Panc1 (cell line): Measurements from ENCODE around the gene PDE4A. TPM values are rescaled to one million over a fixed set of nuclear protein-coding genes. Genes with fewer than 3 reads are reported as not detected.

ENCODE experiments used
- ATAC-seq: fragments of 200-7000 bp; cut with Tn5 transposase; 2 replicates; pipeline ENCODE4 v1.9.1; 2020; ENCODE audit warnings: mild to moderate bottlenecking, moderate library complexity
- BruUV-seq: library from RNA; stranded (reverse); fragments of 400-500 nt; replicated peaks from 2 replicates; lab custom pipeline; 2021; lab: Mats Ljungman, UMichigan
- CTCF ChIA-PET: fragments of 300-600 bp; sonication (Branson Sonifier 250); formaldehyde crosslinking; loops from one replicate; lab custom pipeline; 2022; ENCODE audit warnings: antibody characterized with exemption; lab: Charles Lee
- POLR2A ChIA-PET: fragments of 300-600 bp; sonication (Branson Sonifier 250); formaldehyde crosslinking; loops from one replicate; lab custom pipeline; 2022; ENCODE audit warnings: antibody characterized with exemption; lab: Charles Lee
- DNase-seq: peaks from one replicate; pipeline ENCODE4 v3.0.0-alpha.2; 2010; ENCODE audit warnings: low read depth, low spot score
- H3K27ac ChIP-seq: 2 replicates; pipeline ENCODE4 v1.5.1; 2011; ENCODE audit warnings: mild to moderate bottlenecking, low read length, inconsistent platforms
- H3K27me3 ChIP-seq: fragments of 200-500 bp; sonication (Bioruptor generic); 2 replicates; pipeline ENCODE4 v1.6.0; 2014; ENCODE audit warnings: low read length, inconsistent platforms; ENCODE audit not compliant: control insufficient read depth, insufficient read depth
- H3K36me3 ChIP-seq: fragments of 200-500 bp; sonication (Bioruptor generic); 2 replicates; pipeline ENCODE4 v1.5.1; 2014; ENCODE audit warnings: inconsistent platforms, mild to moderate bottlenecking, low read length, moderate library complexity; ENCODE audit not compliant: control insufficient read depth, insufficient read depth
- H3K4me1 ChIP-seq: 2 replicates; pipeline ENCODE4 v1.5.1; 2011; ENCODE audit warnings: inconsistent platforms, mild to moderate bottlenecking, low read length, moderate library complexity; ENCODE audit not compliant: control insufficient read depth, insufficient read depth
- H3K4me3 ChIP-seq, 2 experiments: 2 replicates each; pipeline ENCODE4 v1.5.1; 2011 to 2012; ENCODE audit warnings: low read depth in 2 of 2, low read length in 2 of 2, mild to moderate bottlenecking in 2 of 2, inconsistent platforms in 1 of 2, moderate library complexity in 1 of 2
- H3K9me3 ChIP-seq: fragments of 200-500 bp; sonication (Bioruptor generic); 2 replicates; pipeline ENCODE4 v1.5.1; 2014; ENCODE audit warnings: low read depth, mild to moderate bottlenecking, inconsistent platforms, low read length, moderate library complexity; ENCODE audit not compliant: control insufficient read depth, insufficient read depth
- CTCF ChIP-seq: fragments of 450-650 bp; IDR thresholded peaks from 2 replicates; pipeline ENCODE4 v1.5.1; 2017; ENCODE audit warnings: mild to moderate bottlenecking
- POLR2AphosphoS5 ChIP-seq: IDR thresholded peaks from 2 replicates; pipeline ENCODE4 v1.6.1; 2012; ENCODE audit warnings: mild to moderate bottlenecking, low read depth, low read length, moderate library complexity
- REST ChIP-seq, 2 experiments: IDR thresholded peaks; 2 replicates each; pipeline ENCODE4 v1.6.1; 2011 to 2012; ENCODE audit warnings: low read depth in 2 of 2, control low read depth in 1 of 2, low read length in 1 of 2, mild to moderate bottlenecking in 1 of 2, moderate library complexity in 1 of 2; ENCODE audit not compliant: insufficient read depth in 1 of 2
- SIN3A ChIP-seq: IDR thresholded peaks from 2 replicates; pipeline ENCODE4 v1.6.1; 2012; ENCODE audit warnings: low read depth, mild to moderate bottlenecking, low read length, moderate library complexity, borderline replicate concordance; ENCODE audit not compliant: insufficient read depth
- TCF7L2 ChIP-seq: IDR thresholded peaks from 2 replicates; pipeline ENCODE4 v1.6.1; 2011; ENCODE audit warnings: mild to moderate bottlenecking, low read depth, low read length, inconsistent platforms
- in situ Hi-C: cut with HindIII; loops from 2 replicates; pipeline ENCODE4 v1.10.0; 2016; ENCODE audit warnings: low sequenced_read_pairs, low pct_unique_long_range_greater_than_20kb
- intact Hi-C: fragments of 100-400 bp; cut with micrococcal nuclease; formaldehyde crosslinking; loops from one replicate; pipeline ENCODE4 v1.10.0; 2022; ENCODE audit not compliant: unreplicated experiment
- total RNA-seq: library from RNA; stranded (reverse); gene quantifications from one replicate; pipeline ENCODE4 v1.2.1, GENCODE V29; 2021; ENCODE audit not compliant: unreplicated experiment

Gene PDE4A
- total RNA-seq, 1 experiment from 2014 or later, result 25.8 TPM

- peak; percentile 2; the same call in 1 of the 2 replicates for ATAC-seq
- intact Hi-C loops (no loop called here), in situ Hi-C loops (no loop called here)
Observed at GRCh38 chr19:10379880-10380312, 40.4 kb upstream of the PDE4A start.

More at GRCh38 chr19:10379880-10380312, 40.4 kb upstream of the PDE4A start:
- POLR2A ChIA-PET, result interaction anchor here (0.5 to 1.0 kb wide), 3 partner anchors 14 to 271 kb away, joined by 3 to 5 read pairs (median 4); no protein-coding TSS in a partner anchor
- TF ChIP-seq REST (IDR thresholded peaks at IDR 0.05; ENCODE audit: insufficient read depth in 1 of 2, low read depth in 2 of 2, low read length in 1 of 2), result no peak
- no peak for TF ChIP-seq POLR2AphosphoS5
- no peak for TF ChIP-seq SIN3A
- no peak for TF ChIP-seq TCF7L2
- no peak for TF ChIP-seq CTCF
- peaks cover 3% of the 10 kb centered on the region; the same call in 1 of the 2 replicates for H3K4me1 ChIP-seq
- DNase-seq, result no peak
- CTCF ChIA-PET, result interaction anchor here (1.7 kb wide), 1 partner anchor 9 kb away, joined by 8 read pairs; no protein-coding TSS in a partner anchor
- H3K27me3 ChIP-seq, result no peaks in the 10 kb centered on the region
- TSS peak; percentile 96 for BruUV-seq
- peak overlapping the region; percentile 94 to 95 for H3K4me3 ChIP-seq
- no peaks in the 10 kb centered on the region for H3K9me3 ChIP-seq
- no peaks in the 10 kb centered on the region for H3K36me3 ChIP-seq
- peak overlapping the region; percentile 88 for H3K27ac ChIP-seq
